Measurements from ENCODE around the gene CACNA1C. TPM values are rescaled to one million over a fixed set of nuclear protein-coding genes. Genes with fewer than 3 reads are reported as not detected.
"Not testable (repeated sequence)": the region's sequence is repeated elsewhere in the genome, so short reads cannot be mapped to it uniquely, and the experiment has no call there.

The CACNA1C gene
- total RNA-seq, 2 experiments from 2014 or later, result 0.04 TPM

- ChIA-PET CTCF (no interaction called here), POLR2A (no interaction called here)
Observed at GRCh38 chr12:2242816-2243215, 190.0 kb downstream of the CACNA1C start.

DNA sequence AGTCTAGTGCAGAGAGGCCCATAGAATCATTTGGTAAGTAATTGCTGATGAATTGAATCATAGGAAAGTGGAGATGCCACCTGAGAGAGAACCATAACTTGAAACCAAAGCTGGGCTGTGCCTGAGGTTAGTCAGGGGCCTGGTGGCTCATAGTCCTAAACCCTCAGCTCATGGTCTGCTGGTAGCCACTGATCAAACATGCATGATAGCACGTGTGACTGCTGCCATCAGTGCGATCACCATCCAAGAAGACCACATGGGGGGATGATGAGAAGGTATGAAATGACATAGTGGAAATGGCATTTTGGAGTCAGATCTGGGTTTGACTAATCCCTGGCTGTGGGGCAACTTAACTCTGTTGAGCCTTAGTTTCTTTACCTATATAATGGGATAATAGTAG lies 190.5 kb downstream of the CACNA1C start:
- ChIA-PET CTCF (no interaction called here), POLR2A (no interaction called here)

- ChIA-PET CTCF (no interaction called here), POLR2A (no interaction called here)
Observed at GRCh38 chr12:2244013-2244861, 191.4 kb downstream of the CACNA1C start.

- ChIA-PET CTCF (no interaction called here), POLR2A (no interaction called here)
Observed at GRCh38 chr12:2246358-2246757, 193.6 kb downstream of the CACNA1C start.

DNA sequence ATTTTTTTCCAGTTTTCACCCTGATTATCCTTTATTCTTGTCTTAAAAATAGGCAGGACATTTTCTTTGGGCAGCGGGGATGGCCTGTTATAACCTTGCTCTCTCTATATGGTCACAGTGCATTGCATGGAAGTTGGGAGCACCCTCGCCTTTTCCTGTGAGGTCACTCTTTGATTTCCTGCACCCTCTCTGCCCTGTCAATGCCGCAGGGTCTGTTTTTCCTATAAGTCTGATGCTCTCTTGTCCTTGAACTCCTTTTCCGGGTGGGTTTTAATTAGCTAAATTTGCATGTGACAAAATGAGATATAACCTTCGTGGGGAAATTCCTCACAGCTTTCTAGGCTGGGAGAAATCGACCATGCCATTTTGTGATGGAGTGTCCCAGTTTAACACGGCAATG lies 194.3 kb downstream of the CACNA1C start:
- POLR2A ChIA-PET, result no interaction called here
- CTCF ChIA-PET, result no interaction called here

GRCh38 chr12:2247596-2247995 lies 194.8 kb downstream of the CACNA1C start:
- ChIA-PET CTCF (no interaction called here), POLR2A (no interaction called here)

DNA sequence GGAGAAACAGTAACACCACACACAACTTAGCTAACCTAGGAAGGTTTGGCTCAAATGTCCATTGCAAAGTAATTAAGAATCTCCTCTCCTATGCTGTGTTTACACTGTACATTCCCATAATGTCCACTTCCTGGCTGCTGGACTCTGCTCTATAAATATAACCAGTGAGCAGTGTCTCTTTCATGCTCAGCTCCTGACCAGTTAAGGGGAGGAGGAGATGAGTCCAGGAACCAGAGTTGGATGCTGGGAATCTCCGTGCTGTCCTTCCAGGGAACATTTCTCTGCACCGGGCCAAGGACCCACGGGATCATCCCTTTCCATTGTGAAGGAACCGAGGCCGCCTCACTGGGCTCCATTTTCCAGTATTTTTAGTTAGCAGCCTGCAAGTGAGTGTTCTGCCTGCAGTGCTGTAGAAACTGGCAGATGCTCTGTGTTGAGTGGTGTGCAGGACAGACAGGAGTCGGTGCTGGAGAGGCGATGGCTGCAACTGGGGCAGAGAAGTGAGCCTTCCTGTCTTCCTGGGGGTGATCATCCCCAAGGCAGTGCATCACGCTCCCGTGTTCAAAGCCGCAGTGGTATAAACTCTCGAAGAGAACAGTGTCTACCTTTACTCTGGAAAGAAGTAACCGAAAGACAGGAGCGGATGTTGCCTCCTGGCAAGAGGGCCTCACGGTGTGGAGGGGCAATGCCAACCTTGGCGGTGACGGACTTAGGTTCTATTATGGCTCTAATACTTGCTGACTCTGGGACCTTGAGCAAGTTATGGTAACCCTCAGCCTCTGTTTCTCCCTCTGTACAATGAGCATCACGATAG lies 195.5 kb downstream of the CACNA1C start:
- ChIA-PET CTCF (no interaction called here), POLR2A (no interaction called here)

DNA sequence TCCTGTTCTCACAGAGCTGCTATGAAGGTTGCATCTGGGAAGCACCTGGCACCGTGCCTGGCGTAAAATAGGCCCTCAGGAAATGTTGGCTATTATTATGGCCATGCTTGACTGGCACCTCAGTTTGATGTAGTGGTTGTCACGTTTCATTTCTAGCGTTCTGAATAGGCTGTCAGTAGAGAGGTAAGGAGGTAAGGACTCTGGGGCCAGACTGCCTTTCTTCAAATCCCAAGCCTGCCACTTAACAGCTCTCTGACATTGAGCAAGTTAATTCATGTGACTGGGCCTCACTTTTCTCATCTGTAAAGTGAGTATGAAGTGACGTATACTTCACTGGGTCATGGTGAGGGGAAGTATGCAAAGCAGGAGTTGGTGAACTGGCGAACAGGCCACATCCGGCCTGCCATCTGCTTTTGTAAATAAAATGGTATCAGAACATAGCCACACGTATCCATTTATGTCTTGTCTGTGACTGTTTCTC lies 196.2 kb downstream of the CACNA1C start:
- CTCF ChIA-PET, result no interaction called here
- POLR2A ChIA-PET, result no interaction called here

GRCh38 chr12:2250797-2251196 lies 198.0 kb downstream of the CACNA1C start:
- ChIA-PET CTCF (no interaction called here), POLR2A (no interaction called here)

DNA sequence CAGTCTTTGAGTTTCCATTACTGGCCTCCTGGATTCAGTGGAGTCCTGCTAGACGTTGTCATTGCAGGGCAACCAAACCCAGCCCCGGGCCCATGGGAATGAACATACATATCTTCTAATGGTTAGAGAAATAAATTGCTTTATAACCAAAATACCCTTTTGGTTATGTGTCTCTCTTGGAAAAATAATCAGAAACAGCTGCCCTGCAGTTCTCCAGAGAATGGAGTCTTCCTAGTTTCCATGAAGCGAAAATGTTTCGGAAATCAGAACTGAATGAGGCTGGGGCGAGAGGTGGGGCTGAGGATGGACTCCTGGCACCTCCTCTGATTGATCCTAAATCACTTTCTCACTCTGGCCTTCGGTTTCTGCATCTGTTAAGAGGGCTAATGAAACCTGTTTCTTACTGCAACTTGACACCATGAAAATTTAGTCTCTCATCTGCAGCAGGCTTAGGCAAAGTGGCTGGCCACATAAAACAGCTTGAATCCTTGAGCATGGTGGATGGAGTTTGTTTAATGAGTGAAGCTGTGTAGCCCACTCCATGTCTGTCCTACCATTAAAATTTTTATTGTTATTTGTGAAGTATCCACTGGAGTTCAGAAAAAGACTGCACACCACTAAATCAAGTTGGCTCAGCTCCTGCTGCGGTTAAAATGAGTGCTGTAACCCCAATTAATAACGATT lies 198.9 kb downstream of the CACNA1C start:
- POLR2A ChIA-PET, result no interaction called here

DNA sequence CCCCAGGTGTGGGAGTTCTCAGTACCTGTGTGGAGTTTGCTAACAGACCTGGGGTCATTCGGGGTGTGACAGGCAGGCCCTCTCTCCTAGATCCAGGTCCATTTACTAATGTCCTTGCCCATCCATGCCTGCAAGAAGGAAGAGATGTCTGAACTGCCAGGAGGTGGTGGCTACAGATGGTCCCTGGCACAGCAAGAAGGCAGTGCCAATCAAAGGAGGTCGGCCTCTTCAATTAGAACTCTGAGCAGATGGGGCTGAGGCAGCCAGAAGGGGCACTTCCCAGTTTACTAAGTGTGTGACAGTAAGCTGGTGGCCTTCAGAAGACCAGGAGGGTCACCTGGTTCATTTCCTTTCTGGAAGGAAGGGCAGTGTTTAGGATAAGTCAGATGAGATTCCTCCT lies 202.5 kb downstream of the CACNA1C start:
- ChIA-PET CTCF (interaction anchor here (0.7 kb wide), 1 partner anchor 32 kb away, joined by 3 read pairs; no protein-coding TSS in a partner anchor), POLR2A (no interaction called here)

More for the DNA sequence above, 198.9 kb downstream of the CACNA1C start:
- CTCF ChIA-PET, result no interaction called here

DNA sequence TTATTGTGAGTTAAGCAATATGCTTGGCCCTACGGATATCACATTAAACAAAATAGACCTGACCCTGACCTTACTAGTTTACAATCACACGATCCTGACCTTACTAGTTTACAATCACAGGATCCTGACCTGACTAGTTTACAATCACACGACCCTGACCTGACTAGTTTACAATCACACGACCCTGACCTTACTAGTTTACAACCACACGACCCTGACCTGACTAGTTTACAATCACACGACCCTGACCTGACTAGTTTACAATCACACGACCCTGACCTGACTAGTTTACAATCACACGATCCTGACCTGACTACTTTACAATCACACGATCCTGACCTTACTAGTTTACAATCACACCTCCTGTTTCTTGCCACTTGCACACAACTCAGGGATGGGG lies 202.9 kb downstream of the CACNA1C start:
- POLR2A ChIA-PET, CTCF ChIA-PET: not testable (repeated sequence)

- CTCF ChIA-PET, result no interaction called here
Observed at GRCh38 chr12:2256453-2256852, 203.7 kb downstream of the CACNA1C start.

DNA sequence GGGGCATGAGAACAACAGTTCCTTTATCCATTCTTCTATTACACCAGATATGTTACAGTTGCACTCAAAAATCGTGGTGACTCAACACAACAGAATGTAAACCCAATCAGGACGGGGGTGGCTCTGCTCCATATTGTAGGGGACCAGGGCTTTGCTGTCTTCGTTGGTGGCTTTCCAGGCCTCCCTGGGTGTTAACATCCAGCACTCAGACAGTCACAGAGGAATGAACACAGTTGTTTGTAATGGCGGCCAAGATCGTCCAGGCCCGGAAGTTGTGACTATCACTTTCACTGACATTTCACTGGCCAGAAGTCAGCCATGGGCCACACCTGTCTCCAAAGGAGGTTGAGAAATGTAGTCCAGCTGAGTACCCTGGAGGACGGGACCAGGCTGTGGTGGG lies 204.1 kb downstream of the CACNA1C start:
- ChIA-PET POLR2A (no interaction called here), CTCF (no interaction called here)

More at GRCh38 chr12:2256453-2256852, 203.7 kb downstream of the CACNA1C start:
- POLR2A ChIA-PET, result no interaction called here

- CTCF ChIA-PET, result no interaction called here
- POLR2A ChIA-PET, result no interaction called here
Observed at GRCh38 chr12:2258025-2258424, 205.2 kb downstream of the CACNA1C start.

- POLR2A ChIA-PET, result no interaction called here
- CTCF ChIA-PET, result no interaction called here
Observed at GRCh38 chr12:2259369-2259768, 206.6 kb downstream of the CACNA1C start.

DNA sequence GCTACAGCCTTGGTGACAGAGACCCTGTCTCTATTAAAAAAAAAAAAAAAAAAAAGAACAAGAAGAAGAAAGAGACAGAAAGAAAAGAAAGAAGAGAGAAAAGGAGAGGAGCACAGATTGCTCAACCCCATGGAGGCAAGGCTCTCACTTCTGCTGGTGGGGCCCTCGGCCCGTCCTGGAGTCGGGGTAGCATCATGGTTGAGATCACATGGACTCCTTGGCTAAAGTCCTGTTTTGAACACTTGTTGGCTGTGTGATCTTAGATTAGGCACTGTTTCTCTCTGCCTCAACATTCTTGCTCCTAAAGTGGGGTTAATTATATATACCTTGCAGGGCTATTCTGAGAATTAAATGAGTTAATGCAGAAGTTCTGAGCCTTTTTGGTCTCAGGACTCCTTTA lies 207.7 kb downstream of the CACNA1C start:
- ChIA-PET POLR2A (no interaction called here), CTCF (no interaction called here)

DNA sequence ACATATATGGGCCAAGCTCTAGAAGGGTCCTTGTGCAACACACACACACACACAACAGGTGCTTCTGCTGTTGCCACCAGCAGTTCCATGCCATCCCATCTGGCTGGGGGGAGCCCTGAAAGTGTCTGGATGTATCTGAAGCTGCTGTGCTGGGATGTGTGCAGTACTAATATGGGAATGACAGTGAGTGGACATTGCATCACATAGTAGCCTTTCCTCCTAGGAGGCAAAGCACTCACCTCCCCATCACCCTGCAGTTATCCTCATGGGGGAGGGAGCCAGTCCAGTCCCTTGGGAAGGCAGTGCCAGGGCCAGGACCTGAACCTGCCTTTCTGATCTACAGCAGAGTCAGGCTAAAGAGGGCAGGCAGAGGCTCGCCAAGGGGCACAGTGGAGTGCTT lies 208.9 kb downstream of the CACNA1C start:
- POLR2A ChIA-PET, result no interaction called here
- CTCF ChIA-PET, result no interaction called here

DNA sequence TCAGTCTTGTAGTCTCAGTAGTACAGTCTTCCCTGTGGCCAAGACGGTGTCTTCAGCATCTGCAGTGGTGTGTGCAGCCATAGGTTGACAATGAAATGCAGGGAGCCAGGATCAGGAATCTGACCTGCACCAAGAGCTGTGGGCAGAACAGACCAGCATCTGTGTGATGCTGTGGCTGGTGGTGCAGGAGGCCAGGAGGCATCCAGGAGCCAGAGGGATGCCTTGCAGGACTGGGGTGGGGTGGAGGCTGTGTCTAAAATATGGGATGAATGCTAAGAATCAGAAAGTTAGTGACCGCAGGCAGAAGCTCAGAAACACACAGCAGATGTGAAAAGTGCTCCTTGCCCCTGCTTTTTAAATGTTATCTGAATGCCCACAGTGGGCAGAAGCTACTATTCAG lies 209.7 kb downstream of the CACNA1C start:
- ChIA-PET CTCF (no interaction called here), POLR2A (no interaction called here)

DNA sequence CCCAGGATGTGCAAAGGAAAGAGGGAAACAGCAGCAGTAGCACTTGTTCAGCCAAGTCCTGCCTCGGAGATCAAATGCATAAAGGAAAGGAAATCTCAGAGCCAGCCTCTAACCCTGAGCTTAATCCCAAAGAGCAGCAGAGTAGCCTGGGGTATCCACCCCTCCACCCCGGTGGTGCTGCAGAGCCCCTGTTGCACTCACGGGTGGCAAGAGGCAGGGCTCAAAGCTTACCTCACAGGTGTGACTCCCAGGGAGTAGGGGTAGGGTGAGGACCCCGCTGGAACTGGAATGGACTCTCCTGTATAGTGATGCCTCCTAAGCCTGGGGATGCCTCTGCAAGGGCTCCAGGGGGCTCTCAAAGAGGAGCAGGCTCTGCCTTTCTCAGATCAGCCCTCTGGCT lies 211.1 kb downstream of the CACNA1C start:
- ChIA-PET POLR2A (no interaction called here), CTCF (no interaction called here)
